ENCODE results near the gene RFTN1. TPM values are rescaled to one million over a fixed set of nuclear protein-coding genes. Genes with fewer than 3 reads are reported as not detected.

Gene RFTN1
- total and polyA plus RNA-seq, 2 of the 8 experiments (the other 6 are each of a cell fraction or from before 2014, with no cell fraction given), result 4.6 to 6.7 TPM

DNA sequence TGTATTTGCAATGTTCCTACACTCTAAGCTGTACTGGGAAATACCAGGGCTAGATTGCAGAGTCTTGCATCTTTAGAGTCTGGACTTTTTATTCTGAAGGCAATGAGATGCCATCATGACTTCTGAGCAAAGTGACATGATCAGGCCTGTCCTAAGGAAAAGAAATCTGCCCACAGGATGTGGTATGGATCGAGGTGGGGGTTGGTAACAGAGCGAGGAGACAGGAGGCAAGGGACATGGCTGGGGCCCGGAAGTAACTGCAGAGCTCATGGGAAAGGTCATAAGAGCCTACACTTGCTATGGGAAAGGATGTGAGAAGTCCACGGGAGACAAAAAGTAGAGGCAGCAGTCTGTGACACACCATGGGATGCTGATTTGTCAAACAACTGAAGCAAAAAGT lies 126.9 kb downstream of the RFTN1 start:
- Histone ChIP-seq H3K27me3 (replicated peaks in 1 of 4; ENCODE audit: control insufficient read depth in 3 of 4, extremely low read depth in 1 of 4, insufficient read depth in 3 of 4, low read length in 3 of 4) (no peaks in the 10 kb centered on the region), H4K91ac (replicated peaks; ENCODE audit: insufficient read length, low read length) (no peak overlapping the region), H3K9me3 (ENCODE audit: insufficient read depth in 2 of 2, low read depth in 1 of 2, low read length in 1 of 2) (no peaks in the 10 kb centered on the region), H3K27ac (ENCODE audit: low read depth, low read length) (no peak overlapping the region), H3K4ac (replicated peaks; ENCODE audit: insufficient read length, low read depth, low read length) (no peak overlapping the region), H3K14ac (ENCODE audit: insufficient read length) (no peak overlapping the region), H3K4me2 (ENCODE audit: insufficient read depth in 1 of 2, low read depth in 2 of 2, low read length in 2 of 2) (no peak overlapping the region), H2BK15ac (ENCODE audit: low read length) (no peak overlapping the region), H3K79me2 (ENCODE audit: control insufficient read depth in 1 of 2, insufficient read depth in 2 of 2, low read length in 2 of 2) (no peaks in the 10 kb centered on the region), H2BK5ac (ENCODE audit: low read depth, low read length) (no peak overlapping the region), H3K4me3 (ENCODE audit: extremely low read depth in 1 of 4, insufficient read depth in 2 of 4, low read depth in 3 of 4, low read length in 4 of 4) (no peak overlapping the region), H3K36me3 (ENCODE audit: control insufficient read depth in 2 of 4, insufficient read depth in 4 of 4, low read length in 3 of 4) (no peaks in the 10 kb centered on the region), H3K56ac (replicated peaks; ENCODE audit: insufficient read length, low read depth, low read length) (no peak overlapping the region), H4K20me1 (replicated peaks in 1 of 2; ENCODE audit: control insufficient read depth in 1 of 2, insufficient read depth in 2 of 2, low read length in 2 of 2) (peaks cover 0 to 2% of the 10 kb centered on the region in 2 experiments), H3K23ac (ENCODE audit: insufficient read length) (no peak overlapping the region), H3K79me1 (ENCODE audit: low read depth, low read length) (no peaks in the 10 kb centered on the region), H2BK120ac (replicated peaks; ENCODE audit: low read depth, low read length) (no peak overlapping the region), H3K4me1 (replicated peaks in 1 of 4; ENCODE audit: control insufficient read depth in 3 of 4, insufficient read depth in 4 of 4, low read length in 3 of 4) (no peaks in the 10 kb centered on the region), H3K23me2 (ENCODE audit: low read depth, low read length) (no peaks in the 10 kb centered on the region), H2BK20ac (ENCODE audit: low read length) (0 out of 2 replicates have a peak overlapping the region, but pooled peaks have one; percentile 48), H2AK5ac (ENCODE audit: low read depth, low read length) (0 out of 2 replicates have a peak overlapping the region, but pooled peaks have one; percentile 4), H3K9ac (replicated peaks in 1 of 4; ENCODE audit: extremely low read depth in 1 of 4, low read depth in 3 of 4, low read length in 3 of 4) (no peak overlapping the region), H2AFZ (ENCODE audit: low read length) (no peak overlapping the region), H4K8ac (ENCODE audit: extremely low read depth, insufficient read depth, low read length) (no peak overlapping the region), H2BK12ac (ENCODE audit: low read depth, low read length) (no peak overlapping the region), H4K5ac (ENCODE audit: insufficient read length, low read depth, low read length) (no peak overlapping the region), H3K18ac (ENCODE audit: extremely low read depth, low read length) (no peak overlapping the region)
- DNase-seq (ENCODE audit: low read depth in 1 of 2, low spot score in 2 of 2), result no peak
- WGBS, 2 experiments (ENCODE audit: extremely low coverage in 1 of 2, insufficient coverage in 1 of 2, insufficient read length in 1 of 2, insufficient replicate concordance in 2 of 2, low coverage in 1 of 2, low lambda C conversion rate in 2 of 2, missing lambda C conversion rate in 1 of 2), result 85% methylated on average over 4 of the region's 4 CpGs; no CpG with 5 or more reads in 1 of the 2 experiments
- no peak for TF ChIP-seq TEAD4 (IDR thresholded peaks at IDR 0.05; ENCODE audit: low read depth, low read length)
- TF ChIP-seq KDM1A (IDR thresholded peaks at IDR 0.05; ENCODE audit: borderline replicate concordance, low read length), result no peak
- no peak for TF ChIP-seq BACH1 (IDR thresholded peaks at IDR 0.05; ENCODE audit: low read length)
- no peak for TF ChIP-seq YY1 (IDR thresholded peaks at IDR 0.05; ENCODE audit: low read depth, low read length)
- no peak for TF ChIP-seq SRF (IDR thresholded peaks at IDR 0.05; ENCODE audit: low read depth, low read length)
- no peak for TF ChIP-seq SIX5 (IDR thresholded peaks at IDR 0.05; ENCODE audit: low read depth, low read length)
- TF ChIP-seq BCL11A (IDR thresholded peaks at IDR 0.05; ENCODE audit: low read depth in 2 of 2, low read length in 2 of 2), result no peak
- POLR2A ChIA-PET (ENCODE audit: partially characterized antibody), result interaction anchor here (1.1 to 1.7 kb wide), 2 partner anchors 13 to 17 kb away, joined by 3 read pairs; no protein-coding TSS in a partner anchor
- CTCF ChIA-PET (ENCODE audit: partially characterized antibody), result interaction anchor here (0.8 to 1.7 kb wide), 4 partner anchors 18 to 130 kb away, joined by 3 to 7 read pairs (median 4); no protein-coding TSS in a partner anchor
- FAIRE-seq, result no peak

All from H1 (cell line).